Midbrain (tissue), 1 donor: ENCODE results near the gene GRAMD4.

Experiments used
- DNase-seq: peaks from one replicate; lab custom pipeline; 2025; lab: John Stamatoyannopoulos, UW

GRAMD4 gene

DNA sequence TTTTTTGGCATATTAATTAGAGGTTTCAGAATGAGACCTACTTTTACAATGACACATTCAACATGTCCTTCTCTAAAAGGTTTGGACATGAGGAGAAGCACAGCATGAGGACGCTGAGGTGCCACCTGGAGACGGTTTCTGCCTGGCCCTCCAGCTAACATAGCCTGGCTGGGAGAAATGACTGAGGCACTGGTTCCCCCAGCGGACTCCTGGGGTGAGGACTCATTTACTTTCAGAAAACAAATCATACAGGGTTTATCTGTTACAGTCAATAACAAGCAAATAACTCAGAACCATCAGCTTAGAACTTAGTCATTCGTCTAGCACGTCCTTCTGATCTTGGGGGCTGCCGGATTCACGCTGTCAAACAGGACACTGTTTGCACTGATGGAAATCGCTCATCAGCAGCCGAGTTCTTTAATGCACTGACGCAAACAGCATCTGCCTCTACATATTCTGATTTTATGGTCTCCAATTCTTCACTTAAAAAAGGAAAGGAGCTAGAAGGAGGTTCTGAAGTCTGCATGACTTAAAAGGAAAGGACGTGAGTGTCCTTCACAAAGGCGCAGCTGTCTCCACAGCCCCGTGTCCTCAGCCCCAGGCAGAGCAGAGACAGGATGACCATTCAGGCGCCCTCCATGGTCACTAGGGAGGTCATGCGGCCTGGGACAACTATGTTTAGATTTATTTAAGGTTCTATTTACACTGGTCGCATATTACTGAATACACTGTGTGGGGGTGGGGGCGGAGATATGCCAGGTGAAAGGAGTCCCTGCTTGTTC, 73.6 kb downstream of the GRAMD4 start:
- no peak for DNase-seq

DNA sequence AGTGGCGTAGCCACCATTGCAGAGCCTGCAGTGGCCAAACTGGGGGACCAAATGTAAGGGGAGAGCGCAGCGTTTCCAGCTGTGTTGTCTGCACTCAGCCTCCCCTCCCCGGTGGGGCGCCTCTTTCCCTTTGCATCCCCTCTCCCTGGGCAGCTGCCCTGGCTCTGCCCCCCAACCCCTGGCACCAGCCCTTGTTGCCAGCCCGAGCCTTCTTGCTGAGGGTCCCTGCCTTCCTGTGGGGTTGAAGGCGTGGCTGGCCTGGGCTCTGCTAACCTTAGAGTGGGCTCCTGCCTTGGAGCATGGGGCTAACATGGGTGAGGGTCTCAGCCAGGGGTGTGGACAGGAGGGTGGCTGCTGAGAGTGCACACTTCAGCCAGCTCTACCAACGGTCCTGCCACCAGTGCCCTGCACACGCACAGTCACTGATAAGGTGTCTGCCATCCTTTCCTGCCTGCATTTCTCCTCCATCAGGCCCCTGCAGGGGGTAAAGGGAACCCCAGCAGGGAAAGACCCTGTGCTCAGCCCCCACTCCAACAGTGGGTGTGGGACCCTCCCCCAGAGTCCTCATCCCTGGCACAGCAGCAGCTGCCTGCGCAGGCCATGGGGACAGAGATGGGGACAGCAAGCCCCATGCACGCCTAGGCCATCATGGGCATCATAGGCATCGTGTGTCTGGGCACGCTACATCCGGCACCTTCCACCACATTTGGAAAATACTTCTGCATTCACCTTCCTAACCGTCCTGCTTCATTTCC, 74.4 kb downstream of the GRAMD4 start:
- DNase-seq, result no peak

DNA sequence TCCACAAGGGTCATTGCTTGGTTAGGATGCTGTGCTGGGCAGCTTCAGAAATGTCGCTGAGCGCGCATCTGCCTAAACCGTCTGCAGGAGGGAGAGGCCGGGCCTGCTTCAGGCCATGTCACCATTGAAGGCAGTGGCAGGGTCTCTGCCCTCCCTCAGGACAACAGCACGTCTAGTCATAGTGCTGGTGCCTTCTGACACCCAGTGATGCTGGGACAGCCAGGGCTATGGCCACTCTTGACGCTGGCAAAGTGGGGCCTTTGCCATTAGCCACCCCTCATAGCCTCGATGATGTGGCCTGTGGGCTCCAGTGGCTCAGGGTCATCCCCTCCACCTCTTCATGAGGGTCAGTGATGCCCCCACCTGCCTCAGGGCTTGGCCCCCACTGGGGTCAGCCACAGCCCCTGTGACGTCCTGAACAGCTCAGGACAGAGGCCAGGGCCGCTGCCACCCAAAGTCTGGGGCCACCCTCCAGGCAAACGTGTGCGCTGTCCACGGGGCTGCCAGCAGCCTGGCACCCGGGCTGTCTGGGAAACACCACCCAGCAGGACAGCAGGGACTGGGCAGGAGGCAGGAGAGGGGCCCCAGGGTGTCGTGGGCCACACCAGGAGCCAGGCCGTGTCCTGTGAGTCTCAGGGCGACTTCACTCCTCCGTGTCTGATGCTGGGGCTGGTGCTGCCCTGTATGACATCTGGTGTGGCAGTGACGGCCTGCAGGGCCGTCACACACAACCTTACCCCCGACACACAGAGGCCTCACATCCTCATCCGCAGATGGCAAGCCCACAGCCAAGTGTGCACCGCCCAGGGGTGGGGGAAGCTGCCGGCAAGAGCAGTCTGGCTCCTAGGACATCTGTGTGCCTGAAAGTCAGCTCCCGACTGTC, 75.4 kb downstream of the GRAMD4 start:
- no peak for DNase-seq

DNA sequence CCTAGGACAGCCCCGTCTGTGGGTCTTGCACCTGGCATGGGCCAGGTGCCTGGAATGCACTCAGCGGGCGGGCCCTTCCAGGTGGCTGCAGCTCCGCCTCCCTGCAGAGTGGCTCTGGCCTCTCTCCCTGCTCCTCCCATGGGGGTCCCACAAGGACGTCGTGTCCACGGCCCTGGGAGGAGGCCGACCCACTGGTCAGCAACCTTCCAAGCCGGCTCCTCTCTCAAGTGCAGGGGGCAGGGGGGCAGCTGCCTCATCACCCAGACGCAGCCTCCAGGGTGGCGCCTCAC, 76.0 kb downstream of the GRAMD4 start:
- no peak for DNase-seq

DNA sequence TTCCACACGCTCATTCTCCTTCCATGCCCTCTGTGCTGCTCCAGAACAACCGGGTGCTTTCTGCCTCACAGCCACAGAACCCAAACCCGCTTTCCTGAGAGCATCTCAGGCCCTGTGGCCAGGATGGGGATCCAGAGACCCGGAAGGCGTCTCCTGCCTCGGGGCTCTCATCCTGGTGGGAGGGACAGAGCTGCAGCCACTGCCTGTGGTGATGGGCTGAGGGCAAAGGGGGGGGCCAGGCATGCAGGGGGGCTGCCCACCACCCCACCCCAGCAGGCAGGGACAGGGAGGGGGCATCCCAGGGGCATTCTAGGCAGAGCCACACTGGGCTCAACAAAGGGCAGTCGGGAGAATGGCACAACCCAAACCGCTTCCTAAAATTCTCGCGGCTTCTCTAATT, 76.4 kb downstream of the GRAMD4 start:
- no peak for DNase-seq

DNA sequence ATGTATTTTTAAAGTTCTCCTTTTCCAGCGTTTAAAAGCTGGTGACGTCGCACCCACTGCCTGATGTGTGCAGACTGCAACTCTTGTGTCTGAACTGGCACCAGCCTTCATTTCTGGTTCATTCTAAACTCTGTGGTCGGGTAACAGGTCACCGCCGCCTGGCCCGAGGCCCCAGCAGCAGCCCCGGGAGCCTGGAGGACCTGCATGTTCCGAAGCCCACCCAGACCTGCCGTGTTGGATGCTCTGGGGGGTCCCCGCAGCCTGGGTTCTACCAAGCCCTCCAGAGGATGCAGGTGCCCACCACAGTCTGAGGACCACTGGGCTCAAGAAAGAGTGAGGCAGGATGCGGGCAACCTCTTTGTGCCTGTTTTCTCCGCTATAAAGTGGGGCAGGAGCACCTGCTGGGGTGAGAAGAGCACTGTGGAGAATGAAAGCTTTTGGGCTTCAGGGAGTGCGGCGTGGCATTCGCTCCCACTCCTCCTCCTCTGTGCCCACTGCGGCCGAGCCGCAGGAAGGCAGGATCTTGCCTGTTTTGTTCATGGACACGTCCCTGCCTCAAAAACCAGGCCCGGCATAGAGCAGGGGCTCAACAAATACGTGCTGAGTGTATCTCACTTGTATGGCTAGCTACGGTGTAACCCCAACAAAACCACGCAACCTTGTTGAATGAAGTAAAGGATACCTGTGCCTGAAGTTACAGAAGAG, 77.8 kb downstream of the GRAMD4 start:
- no peak for DNase-seq

DNA sequence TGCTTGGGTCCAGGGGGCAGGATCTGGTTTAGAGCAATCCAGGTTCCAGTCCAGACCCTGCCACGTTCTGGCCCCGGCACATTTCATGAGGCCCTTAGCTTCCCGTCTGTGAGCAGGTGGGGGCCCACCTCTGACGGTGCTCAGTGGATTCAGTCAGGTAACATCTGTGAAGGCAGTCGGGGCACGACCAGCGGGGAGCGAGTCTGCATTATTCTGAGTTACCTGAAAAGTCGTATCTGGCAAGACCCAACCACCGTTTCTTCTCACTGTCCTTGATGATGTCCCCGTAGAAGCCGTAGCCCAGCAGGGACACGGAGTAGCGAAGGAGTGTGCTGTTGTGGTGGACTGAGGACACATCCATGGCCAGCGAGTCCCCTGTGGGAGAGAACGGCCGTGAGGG, 78.9 kb downstream of the GRAMD4 start:
- DNase-seq, result no peak

DNA sequence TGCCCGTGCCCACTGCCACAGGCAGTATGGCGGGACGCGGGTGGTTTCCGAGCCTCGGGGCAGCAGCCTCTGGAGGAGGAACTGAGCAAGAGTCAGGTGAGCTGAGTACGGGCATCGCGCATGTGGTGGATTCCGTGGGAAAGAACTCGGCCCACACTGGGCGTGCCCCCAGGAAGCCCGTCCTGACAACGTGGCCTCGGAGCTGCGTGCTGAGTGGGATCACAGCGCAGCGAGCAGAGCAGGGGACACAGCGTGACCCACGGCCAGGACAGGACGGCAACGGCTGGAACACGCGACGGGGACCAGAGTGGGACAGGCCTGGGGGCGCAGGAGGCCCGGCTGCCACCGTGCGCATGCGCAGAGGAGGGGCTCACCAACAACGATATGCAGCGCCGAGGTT, 81.1 kb downstream of the GRAMD4 start:
- DNase-seq, result no peak

DNA sequence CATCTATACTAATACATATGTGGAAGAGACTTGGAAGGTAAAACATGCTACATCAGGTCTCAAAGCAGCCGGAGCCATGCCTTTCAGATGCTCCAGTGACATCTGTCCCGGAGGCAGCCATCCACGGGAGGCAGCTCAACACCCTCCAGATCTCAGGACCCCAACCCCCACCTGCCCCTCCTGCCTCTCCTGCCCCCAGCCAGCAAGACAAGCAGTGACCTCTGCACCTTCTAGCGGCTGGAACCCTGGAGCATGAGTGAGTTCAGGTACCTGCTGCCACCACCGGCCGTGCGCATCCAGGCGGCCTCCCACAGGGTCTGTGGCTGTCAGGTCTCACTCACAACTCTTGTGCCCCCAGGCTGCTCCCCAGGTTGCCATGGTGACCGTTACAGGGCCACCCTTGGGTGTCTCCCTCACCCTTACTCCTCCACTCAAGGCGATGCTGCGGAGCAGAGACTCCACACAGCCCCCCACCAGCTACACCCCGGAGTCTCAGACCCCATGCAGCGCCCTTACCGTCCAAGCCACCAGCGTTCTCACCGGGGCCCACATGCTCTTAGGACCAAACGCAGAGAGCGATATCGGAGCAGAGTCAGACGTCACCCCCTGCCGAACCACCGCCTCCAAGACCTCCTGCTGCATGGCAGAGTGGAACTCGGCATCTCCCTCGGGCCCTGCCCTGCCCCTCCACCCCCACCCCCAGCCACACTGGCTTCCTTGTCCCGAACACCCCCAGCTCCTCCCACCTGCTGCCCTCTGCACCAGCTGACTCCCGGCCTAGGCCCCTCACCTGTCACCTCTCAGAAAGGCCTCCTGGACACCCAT, 83.2 kb downstream of the GRAMD4 start:
- DNase-seq, result no peak

DNA sequence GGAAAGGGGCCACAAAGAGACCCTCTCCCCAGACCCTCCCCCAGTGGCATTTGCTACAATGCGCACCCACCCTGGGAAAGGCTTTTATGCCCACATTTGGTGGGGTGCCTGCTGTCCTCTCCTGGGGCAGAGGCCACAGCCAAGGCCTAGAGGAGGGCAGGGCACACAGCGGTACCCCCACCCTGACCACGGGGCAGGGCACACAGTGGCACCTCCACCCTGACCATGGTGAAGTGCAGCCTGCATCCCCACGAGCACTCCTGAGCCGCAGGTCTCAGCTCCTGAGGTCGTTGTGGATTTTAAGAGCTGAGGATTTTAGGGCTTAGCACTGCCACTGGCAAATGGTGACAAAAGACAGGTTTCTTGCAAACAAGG, 83.8 kb downstream of the GRAMD4 start:
- no peak for DNase-seq

DNA sequence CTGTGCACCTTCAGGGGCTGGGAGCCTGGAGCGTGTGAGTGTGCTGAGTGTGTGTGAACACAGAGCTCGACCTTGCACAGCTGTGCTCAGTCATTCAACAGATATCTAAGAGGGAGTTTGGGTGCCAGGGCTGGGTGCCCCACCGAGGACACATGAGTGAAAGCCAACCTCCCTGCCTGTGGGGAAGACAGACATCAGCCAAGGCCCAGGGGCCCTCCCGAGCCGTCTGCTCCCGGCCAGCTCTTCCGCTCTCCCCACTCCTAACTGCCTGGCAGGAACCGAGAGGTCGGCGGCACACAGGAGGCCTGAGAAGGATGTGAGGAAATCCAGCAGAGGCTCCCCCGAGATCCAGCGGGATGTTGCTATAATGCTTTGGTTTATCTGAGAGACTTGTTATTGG, 85.9 kb downstream of the GRAMD4 start:
- DNase-seq, result no peak

DNA sequence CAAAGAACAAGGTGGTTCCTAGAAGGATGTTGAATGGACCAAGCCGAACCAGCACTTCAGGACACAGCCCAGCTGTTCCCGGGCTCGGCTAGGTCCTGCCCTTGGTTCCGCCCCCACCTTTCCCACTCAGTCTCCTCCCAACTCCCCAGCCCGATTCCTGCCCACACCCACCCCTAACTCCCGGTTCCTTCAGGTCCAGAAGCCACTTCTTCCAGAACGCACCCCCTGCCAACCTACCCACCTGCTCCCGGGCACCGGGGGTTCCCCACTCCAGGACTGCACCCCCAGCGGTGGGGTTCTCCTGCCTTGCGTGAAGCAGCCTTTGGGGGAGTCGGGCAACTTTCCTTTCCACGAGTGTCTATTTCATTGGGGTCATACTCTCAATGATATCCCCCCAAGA, 87.1 kb downstream of the GRAMD4 start:
- no peak for DNase-seq

DNA sequence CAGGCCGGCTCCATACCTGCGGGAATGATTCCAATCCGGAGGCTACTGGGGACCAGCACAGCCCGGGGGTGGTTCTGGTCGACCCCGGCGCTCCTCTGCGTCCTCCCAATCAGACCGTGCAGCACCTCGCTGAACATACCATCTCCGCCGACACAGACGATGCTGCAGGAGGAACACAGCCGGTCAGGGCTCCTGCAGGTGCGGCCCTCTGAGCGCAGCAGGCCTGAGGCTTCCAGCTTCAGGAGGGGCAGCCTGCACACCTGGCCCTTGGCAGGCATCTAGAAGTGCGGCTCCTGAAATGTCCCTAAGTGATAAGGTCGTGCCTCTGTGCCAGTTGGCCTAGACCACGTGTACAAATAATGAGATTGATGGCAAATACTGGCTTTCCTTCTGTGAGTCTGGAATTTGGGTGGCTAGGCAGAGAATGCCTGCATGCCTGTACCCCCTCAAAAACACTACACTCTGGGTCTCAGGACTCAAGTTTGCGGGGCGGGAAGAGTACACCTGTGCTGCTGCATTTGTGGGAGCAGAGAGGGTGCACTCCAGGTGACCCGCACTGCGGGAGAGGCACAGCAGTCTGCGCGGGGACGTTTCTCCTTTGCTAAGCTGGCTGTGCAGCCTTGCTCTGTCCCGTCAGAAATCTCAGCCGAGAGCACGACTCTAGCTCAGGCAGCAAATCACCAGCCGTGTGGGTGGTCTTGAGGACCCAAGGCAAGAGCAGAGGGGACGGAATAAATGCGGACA, 87.8 kb downstream of the GRAMD4 start:
- DNase-seq, result no peak

DNA sequence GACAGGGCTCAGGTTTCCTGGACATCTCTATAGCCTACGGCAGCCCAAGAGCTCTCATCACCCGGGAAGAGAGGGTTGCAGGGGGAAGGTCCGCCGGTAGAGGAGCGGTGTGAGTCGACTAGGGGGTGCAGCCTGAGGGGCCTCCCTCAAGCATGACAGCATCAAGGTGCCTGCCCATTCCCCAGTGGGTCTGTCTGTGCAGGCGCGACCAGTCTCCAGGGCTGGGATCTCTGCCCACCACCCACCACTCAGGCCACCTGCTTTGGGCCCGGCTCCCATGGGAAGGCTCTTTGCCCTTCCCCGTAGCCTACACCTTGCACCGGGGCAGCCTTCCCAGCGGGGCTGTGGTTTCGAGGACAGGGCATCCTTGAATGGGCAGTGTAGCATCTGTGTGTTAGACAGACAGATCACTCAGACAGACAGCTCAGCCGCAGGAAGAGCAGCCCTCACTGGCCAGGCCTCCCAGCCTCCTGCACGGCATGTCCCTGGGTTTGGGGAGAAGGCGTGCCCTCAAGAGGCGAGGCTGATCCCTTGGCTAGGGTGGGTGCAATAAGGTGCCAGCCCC, 88.7 kb downstream of the GRAMD4 start:
- DNase-seq, result no peak

DNA sequence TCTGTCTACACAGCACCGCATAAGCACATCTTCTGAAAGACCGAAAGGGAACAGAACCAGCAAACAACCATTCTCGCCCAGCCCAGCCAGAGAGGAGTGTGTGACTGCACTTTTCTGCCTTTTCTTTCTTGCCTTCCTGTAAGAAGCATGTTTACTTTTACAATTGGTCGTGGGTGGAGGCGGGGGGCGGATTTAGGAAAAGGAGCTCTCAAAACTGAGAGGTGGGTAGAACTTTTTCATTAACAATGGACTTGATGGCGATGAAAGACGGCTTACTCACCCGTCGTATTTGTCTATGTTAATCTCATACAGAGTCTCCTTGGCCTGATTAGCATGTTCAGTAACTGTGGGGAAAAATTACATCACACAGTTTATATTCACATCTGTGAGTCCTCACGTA, 90.6 kb downstream of the GRAMD4 start:
- no peak for DNase-seq

DNA sequence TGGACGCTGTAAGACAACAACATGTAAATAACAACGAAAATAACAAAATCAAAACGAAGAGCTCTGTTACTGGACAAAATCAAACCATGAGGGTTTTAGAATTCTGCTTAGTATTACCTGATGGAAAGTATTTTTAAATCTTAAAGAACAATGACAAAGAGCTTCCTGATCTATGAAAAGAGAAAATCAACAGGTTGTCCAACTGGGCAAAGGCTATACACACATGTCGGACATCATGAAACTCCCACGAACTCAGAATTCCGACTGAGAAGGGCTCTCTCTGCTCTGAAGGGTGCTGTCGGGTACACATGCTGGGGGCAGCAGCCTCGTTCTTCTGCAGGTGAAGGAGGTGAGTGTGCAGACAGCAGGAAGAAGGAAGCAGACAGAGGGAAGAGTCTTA, 92.1 kb downstream of the GRAMD4 start:
- no peak for DNase-seq

DNA sequence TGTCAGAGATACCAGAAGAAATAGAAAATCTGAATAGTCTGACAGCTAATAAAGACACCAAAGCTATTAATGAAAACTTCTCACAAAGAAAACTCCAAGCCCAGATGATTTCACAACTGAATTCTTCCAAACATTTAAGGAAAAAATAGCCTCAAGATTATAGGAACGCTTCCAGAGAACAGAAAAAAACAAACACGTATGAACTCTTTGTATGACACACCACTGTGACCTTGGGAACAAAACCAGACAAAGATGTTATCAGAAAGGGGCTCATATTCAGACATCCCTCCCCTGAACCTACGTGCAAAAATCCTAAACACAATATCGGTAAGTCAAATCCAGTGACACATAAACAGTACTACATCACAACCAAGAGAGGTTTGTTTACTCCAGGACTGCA, 94.4 kb downstream of the GRAMD4 start:
- DNase-seq, result no peak

DNA sequence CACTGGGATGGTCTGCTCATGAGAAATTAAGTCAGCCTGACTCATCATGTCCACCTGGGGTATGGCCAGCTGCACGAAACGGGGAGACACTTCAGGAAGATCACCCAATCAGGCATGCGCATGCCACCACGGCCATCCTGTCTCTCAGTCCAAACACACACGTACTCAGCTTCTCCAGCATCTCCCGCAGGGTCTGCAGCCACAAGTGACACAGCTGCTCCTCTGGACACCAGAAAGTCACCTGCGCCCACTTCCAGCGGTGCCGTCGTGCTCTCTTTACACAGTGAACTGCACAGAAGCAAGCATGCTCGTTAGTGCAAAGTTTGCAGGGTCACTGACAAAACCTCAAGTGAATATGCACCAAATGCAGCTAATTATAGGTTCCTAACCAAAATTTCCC, 99.7 kb downstream of the GRAMD4 start:
- DNase-seq, result no peak

DNA sequence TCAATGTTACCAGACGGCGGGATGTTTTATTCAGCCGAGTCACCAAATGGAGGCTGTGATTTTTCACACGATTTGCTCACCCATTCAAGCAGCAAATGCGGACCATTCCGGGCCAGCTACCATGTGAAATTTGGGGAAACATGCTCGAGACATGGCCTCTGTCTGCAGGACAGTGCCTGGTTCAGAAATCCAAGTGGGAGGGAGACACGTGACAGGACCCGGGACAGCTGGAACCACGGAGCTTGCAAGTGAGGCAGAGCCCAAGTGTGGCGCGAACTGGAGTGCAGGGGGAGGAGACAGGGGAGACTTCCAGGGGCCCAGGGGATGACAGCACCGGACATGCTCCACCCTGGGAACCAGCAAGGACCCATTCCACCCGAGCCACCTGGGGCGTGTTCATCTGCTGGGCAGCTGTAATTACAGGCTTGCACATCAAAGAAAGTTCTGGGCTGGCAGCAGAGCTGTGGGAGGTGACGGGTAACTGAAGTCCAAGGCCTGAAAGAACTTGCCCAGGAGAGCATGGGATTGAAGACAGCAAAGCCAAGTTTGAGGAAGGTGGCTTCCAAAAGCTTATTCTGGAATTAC, 101.4 kb downstream of the GRAMD4 start:
- no peak for DNase-seq

DNA sequence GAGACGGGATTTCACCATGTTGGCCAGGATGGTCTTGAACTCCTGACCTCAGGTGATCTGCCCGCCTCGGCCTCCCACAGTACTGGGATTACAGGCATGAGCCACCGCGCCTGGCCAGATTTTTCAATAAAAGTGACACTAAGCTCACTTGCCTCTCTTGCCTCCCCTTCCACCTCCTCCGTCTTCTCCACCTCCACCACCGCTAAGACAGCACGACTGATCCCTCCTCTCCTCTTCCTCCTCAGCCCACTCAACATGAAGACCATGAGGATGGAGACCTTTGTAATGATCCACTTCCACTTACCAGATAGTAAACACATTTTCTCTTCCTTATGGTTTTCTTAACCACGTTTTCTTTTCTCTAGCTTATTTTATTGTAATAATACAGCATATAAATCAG, 103.7 kb downstream of the GRAMD4 start:
- DNase-seq, result no peak
